ENCODE data around the gene DGLUCY.

The DGLUCY gene

DNA sequence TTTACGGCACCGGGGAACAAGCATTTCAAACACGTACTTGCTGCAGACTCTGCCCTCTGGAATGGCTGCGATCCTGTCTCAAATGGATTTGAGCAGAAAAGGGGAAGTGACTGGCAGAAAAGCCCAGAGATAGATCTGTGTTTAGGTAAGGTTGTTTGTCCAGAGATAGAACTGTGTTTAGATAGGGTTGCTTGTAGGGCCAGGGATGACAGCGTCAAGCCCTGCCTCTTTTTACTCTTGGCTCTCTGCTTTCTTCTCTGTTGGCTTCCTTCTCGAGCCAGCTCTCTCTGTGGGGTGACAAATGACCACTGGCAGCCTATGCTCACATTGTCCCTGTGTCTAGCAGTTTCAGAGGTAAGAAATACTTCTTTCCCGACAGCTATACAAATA, 11.4 kb downstream of the DGLUCY start:
- Histone ChIP-seq H3K9me2 (replicated peaks; ENCODE audit: low read depth, low read length) (no peaks in the 10 kb centered on the region), H3K4me1 (ENCODE audit: insufficient read depth, low read length, poor library complexity, severe bottlenecking) (no peaks in the 10 kb centered on the region), H3K4me3 (ENCODE audit: low read length, poor library complexity, severe bottlenecking) (no peak overlapping the region), H4K20me1 (ENCODE audit: insufficient read depth, low read length, poor library complexity, severe bottlenecking) (peaks cover 14% of the 10 kb centered on the region), H3K27me3 (ENCODE audit: insufficient read depth, low read length, poor library complexity, severe bottlenecking) (no peaks in the 10 kb centered on the region), H3K4me2 (ENCODE audit: low read depth, low read length, poor library complexity, severe bottlenecking) (no peak overlapping the region), H2AFZ (ENCODE audit: low read length) (no peak overlapping the region), H3K79me2 (ENCODE audit: insufficient read depth, low read length) (peaks cover 60% of the 10 kb centered on the region), H3K9me3 (ENCODE audit: insufficient read depth, low read depth, low read length) (no peaks in the 10 kb centered on the region), H3K36me3 (ENCODE audit: insufficient read depth, low read length) (peaks cover 7% of the 10 kb centered on the region; the same call in 1 of the 2 replicates), H3F3A (ENCODE audit: low read depth) (no peaks in the 10 kb centered on the region), H3K9ac (ENCODE audit: low read depth, low read length, poor library complexity, severe bottlenecking) (no peak overlapping the region)
- TF ChIP-seq EZH2phosphoT487 (IDR thresholded peaks at IDR 0.05; ENCODE audit: borderline replicate concordance): no peak
- TF ChIP-seq, protein P1, sequence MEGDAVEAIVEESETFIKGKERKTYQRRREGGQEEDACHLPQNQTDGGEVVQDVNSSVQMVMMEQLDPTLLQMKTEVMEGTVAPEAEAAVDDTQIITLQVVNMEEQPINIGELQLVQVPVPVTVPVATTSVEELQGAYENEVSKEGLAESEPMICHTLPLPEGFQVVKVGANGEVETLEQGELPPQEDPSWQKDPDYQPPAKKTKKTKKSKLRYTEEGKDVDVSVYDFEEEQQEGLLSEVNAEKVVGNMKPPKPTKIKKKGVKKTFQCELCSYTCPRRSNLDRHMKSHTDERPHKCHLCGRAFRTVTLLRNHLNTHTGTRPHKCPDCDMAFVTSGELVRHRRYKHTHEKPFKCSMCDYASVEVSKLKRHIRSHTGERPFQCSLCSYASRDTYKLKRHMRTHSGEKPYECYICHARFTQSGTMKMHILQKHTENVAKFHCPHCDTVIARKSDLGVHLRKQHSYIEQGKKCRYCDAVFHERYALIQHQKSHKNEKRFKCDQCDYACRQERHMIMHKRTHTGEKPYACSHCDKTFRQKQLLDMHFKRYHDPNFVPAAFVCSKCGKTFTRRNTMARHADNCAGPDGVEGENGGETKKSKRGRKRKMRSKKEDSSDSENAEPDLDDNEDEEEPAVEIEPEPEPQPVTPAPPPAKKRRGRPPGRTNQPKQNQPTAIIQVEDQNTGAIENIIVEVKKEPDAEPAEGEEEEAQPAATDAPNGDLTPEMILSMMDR (conservative IDR thresholded peaks at IDR 0.05; ENCODE audit: low read length): no peak

DNA sequence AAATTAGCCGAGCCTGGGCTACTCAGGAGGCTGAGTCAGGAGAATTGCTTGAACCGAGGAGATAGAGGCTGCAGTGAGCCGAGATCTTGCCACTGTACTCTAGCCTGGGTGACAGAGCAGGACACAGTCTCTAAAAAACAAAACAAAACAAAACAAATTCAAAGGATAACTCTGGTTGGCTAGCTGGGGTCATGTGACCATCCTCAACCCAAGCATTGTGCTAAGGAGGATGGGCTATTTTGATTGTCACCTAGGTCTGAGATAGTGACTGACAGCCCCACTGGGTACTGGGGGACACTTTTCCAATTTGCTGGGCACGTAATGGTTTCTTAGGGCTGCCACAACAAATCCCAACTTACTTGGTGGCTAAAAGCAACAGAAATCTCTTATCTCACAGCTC, 11.9 kb downstream of the DGLUCY start:
- no peaks in the 10 kb centered on the region for H3F3A ChIP-seq (ENCODE audit: low read depth)
- no peaks in the 10 kb centered on the region for H3K4me1 ChIP-seq (ENCODE audit: insufficient read depth, low read length, poor library complexity, severe bottlenecking)
- H4K20me1 ChIP-seq (ENCODE audit: insufficient read depth, low read length, poor library complexity, severe bottlenecking): peaks cover 14% of the 10 kb centered on the region
- TF ChIP-seq, protein P1 (conservative IDR thresholded peaks at IDR 0.05; ENCODE audit: low read length): no peak
- TF ChIP-seq EZH2phosphoT487 (IDR thresholded peaks at IDR 0.05; ENCODE audit: borderline replicate concordance): no peak
- no peak overlapping the region for H3K4me2 ChIP-seq (ENCODE audit: low read depth, low read length, poor library complexity, severe bottlenecking)
- H3K9ac ChIP-seq (ENCODE audit: low read depth, low read length, poor library complexity, severe bottlenecking): no peak overlapping the region
- no peak overlapping the region for H3K4me3 ChIP-seq (ENCODE audit: low read length, poor library complexity, severe bottlenecking)
- no peak overlapping the region for H2AFZ ChIP-seq (ENCODE audit: low read length)
- H3K27me3 ChIP-seq (ENCODE audit: insufficient read depth, low read length, poor library complexity, severe bottlenecking): no peaks in the 10 kb centered on the region
- peaks cover 58% of the 10 kb centered on the region for H3K79me2 ChIP-seq (ENCODE audit: insufficient read depth, low read length)
- no peaks in the 10 kb centered on the region for H3K9me3 ChIP-seq (ENCODE audit: insufficient read depth, low read depth, low read length)
- no peaks in the 10 kb centered on the region for H3K9me2 ChIP-seq (replicated peaks; ENCODE audit: low read depth, low read length)
- H3K36me3 ChIP-seq (ENCODE audit: insufficient read depth, low read length): peaks cover 9% of the 10 kb centered on the region; the same call in 1 of the 2 replicates

DNA sequence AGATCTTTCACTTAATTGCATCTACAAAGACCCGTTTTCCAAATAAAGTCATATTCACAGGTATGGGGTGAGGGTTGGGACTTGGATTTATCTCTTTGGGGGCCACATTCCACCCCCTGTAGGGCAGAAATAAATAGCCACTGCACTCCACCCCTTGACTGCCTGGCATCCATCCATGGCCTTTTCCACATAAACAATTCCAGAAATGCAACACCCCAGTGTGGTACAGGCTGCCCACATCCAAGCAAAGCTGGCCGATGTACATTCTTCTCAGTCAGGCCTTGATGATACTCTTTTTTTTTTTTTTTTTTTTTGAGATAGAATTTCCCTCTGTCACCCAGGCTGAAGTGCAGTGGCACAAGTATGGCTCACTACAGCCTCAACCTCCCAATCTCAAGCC, 12.9 kb downstream of the DGLUCY start:
- Histone ChIP-seq H3K4me2 (ENCODE audit: low read depth, low read length, poor library complexity, severe bottlenecking) (no peak overlapping the region), H3K27me3 (ENCODE audit: insufficient read depth, low read length, poor library complexity, severe bottlenecking) (no peaks in the 10 kb centered on the region), H3F3A (ENCODE audit: low read depth) (no peaks in the 10 kb centered on the region), H3K4me3 (ENCODE audit: low read length, poor library complexity, severe bottlenecking) (no peak overlapping the region), H3K9ac (ENCODE audit: low read depth, low read length, poor library complexity, severe bottlenecking) (no peak overlapping the region), H4K20me1 (ENCODE audit: insufficient read depth, low read length, poor library complexity, severe bottlenecking) (peaks cover 17% of the 10 kb centered on the region), H2AFZ (ENCODE audit: low read length) (no peak overlapping the region), H3K9me3 (ENCODE audit: insufficient read depth, low read depth, low read length) (no peaks in the 10 kb centered on the region), H3K79me2 (ENCODE audit: insufficient read depth, low read length) (peaks cover 55% of the 10 kb centered on the region), H3K9me2 (replicated peaks; ENCODE audit: low read depth, low read length) (no peaks in the 10 kb centered on the region), H3K4me1 (ENCODE audit: insufficient read depth, low read length, poor library complexity, severe bottlenecking) (no peaks in the 10 kb centered on the region), H3K36me3 (ENCODE audit: insufficient read depth, low read length) (peaks cover 14% of the 10 kb centered on the region; the same call in 1 of the 2 replicates)
- TF ChIP-seq EZH2phosphoT487 (IDR thresholded peaks at IDR 0.05; ENCODE audit: borderline replicate concordance): no peak
- TF ChIP-seq, protein P1 (conservative IDR thresholded peaks at IDR 0.05; ENCODE audit: low read length): no peak
